HG03039 (cell line): ENCODE data around the gene EVI2B.
"Not testable (repeated sequence)": the region's sequence is repeated elsewhere in the genome, so short reads cannot be mapped to it uniquely, and the experiment has no call there.

Source experiments
- ATAC-seq: cut with Tn5 transposase; IDR thresholded peaks from one replicate; pipeline ENCODE4 v1.9.1; 2021; ENCODE audit warnings: mild to moderate bottlenecking, moderate library complexity; ENCODE audit not compliant: unreplicated experiment

The EVI2B gene

GRCh38 chr17:31273516-31273915 is 40.3 kb downstream of the EVI2B start:
- ATAC-seq = no peak

- no peak for ATAC-seq
These were observed 41.1 kb downstream of the EVI2B start for GRCh38 chr17:31272803-31273202.

DNA sequence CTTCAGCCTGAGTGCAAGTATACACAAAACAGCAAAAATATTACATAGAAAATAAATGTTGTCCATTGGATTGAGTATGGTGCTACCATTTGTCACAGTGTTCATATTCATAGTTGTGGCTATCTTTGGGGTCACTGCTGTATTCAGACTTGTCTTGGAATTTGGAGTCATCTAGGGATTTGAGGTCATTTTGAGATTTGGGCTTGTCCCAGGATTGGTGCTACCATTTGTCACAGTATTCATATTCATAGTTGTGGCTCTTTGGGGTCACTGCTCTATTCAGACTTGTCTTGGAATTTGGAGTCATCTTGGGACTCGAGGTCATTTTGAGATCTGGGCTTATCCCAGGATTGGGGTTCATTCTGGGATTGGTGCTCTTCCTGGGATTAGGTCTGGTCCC is 41.6 kb downstream of the EVI2B start:
- no peak for ATAC-seq

- no peak for ATAC-seq
These were observed 44.3 kb downstream of the EVI2B start for GRCh38 chr17:31269578-31269983.

- no peak for ATAC-seq
These were observed 44.7 kb downstream of the EVI2B start for GRCh38 chr17:31269036-31269577.

DNA sequence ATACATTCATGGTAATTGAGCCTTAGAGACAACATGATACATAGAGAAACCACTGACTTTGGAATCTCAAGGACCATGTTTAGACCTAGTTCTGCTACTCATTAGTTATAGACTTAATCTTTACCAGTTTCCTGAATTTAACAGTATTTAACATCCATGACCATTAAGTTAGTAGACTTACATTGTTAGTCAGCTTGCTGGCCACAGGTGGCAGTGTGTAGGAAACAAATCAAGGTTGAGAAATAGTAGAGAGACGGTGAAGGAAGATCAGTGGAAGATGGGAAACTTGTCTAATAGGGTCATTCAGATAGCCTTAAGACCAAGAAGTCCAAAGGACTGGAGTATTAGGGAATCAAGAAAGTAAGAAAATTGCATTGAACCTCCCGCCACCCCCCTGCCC is 47.8 kb downstream of the EVI2B start:
- no peak for ATAC-seq

GRCh38 chr17:31262923-31263322 is 50.9 kb downstream of the EVI2B start:
- ATAC-seq = not testable (repeated sequence)

DNA sequence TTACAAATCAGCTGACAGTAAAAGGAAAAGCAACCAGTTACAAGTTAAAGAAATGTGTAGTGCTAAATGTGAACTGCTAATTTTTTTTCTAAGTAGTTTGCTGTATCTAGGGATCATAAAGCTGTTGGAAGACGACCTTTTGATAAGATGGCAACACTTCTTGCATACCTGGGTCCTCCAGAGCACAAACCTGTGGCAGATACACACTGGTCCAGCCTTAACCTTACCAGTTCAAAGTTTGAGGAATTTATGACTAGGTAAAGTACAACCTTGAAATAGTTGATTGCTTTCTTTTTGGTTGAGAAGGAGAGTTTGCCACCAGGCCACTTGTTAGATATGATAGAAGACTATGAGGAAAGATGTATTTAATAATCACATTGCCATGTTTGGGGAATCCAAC is 52.3 kb downstream of the EVI2B start:
- no peak for ATAC-seq

GRCh38 chr17:31260151-31260550 is 53.7 kb downstream of the EVI2B start:
- ATAC-seq = no peak

GRCh38 chr17:31256936-31257335 is 56.9 kb downstream of the EVI2B start:
- ATAC-seq = no peak

DNA sequence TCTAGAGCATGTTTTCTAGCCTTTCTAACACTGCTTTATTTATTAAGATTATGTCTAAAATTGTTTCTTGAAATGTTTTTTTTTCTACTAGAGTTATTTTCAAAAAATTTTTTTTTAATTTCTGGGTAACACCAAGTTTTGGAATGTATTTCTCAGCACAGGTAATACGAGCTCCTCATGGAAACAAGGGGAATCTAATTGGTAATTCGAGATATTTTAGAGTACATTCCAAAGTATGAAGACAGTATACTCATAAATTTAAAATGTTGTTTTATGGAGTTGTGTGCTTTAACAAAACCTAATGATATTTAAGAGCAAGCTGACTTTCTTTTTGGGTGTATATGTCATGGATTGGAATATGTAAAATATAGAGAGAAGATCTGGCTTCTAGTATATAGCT is 59.2 kb downstream of the EVI2B start:
- ATAC-seq = no peak
